Neural progenitor cell (in vitro differentiated cells): ENCODE results near the gene GNG5. TPM values are rescaled to one million over a fixed set of nuclear protein-coding genes. Genes with fewer than 3 reads are reported as not detected.
"Not testable (repeated sequence)": the region's sequence is repeated elsewhere in the genome, so short reads cannot be mapped to it uniquely, and the experiment has no call there.

Experiments
- DNase-seq: peaks from one replicate; pipeline ENCODE4 v3.0.0-alpha.2; 2016; ENCODE audit warnings: low spot score
- H2AFZ ChIP-seq: fragments of 200-600 bp; sonication (generic); replicated peaks from 2 replicates; pipeline ENCODE4 v1.6.1; 2016; ENCODE audit warnings: antibody characterized with exemption
- H3F3A ChIP-seq: fragments of 200-600 bp; sonication (generic); 2 replicates; pipeline ENCODE4 v1.6.1; 2016; ENCODE audit warnings: antibody characterized with exemption, low read depth
- H3K27ac ChIP-seq: fragments of 200-600 bp; sonication (generic); 2 replicates; pipeline ENCODE4 v1.5.1; 2016; ENCODE audit warnings: mild to moderate bottlenecking
- H3K27me3 ChIP-seq: fragments of 200-600 bp; sonication (generic); 2 replicates; pipeline ENCODE4 v1.6.1; 2016; ENCODE audit warnings: mild to moderate bottlenecking, moderate library complexity
- H3K36me3 ChIP-seq: fragments of 200-600 bp; sonication (generic); 2 replicates; pipeline ENCODE4 v1.5.1; 2016
- H3K4me1 ChIP-seq: fragments of 200-600 bp; sonication (generic); 2 replicates; pipeline ENCODE4 v1.6.1; 2016; ENCODE audit warnings: mixed run types
- H3K4me2 ChIP-seq: fragments of 200-600 bp; sonication (generic); 2 replicates; pipeline ENCODE4 v1.6.1; 2016
- H3K4me3 ChIP-seq: fragments of 200-600 bp; sonication (generic); 2 replicates; pipeline ENCODE4 v1.5.1; 2016
- H3K79me2 ChIP-seq: fragments of 200-600 bp; sonication (generic); 2 replicates; pipeline ENCODE4 v1.6.1; 2016; ENCODE audit warnings: low read depth
- H3K9ac ChIP-seq: fragments of 200-600 bp; sonication (generic); 2 replicates; pipeline ENCODE4 v1.6.1; 2016
- H3K9me3 ChIP-seq: fragments of 200-600 bp; sonication (generic); 2 replicates; pipeline ENCODE4 v1.5.1; 2016; ENCODE audit warnings: low read depth
- H4K20me1 ChIP-seq: fragments of 200-600 bp; sonication (generic); 2 replicates; pipeline ENCODE4 v1.6.1; 2016; ENCODE audit warnings: low read depth
- H3K27ac Mint-ChIP-seq: 3 replicates; pipeline ENCODE4 v1.8.0; 2021; ENCODE audit warnings: mixed read lengths
- H3K27me3 Mint-ChIP-seq: 2 replicates; pipeline ENCODE4 v1.8.0; 2022; ENCODE audit warnings: low read depth, mild to moderate bottlenecking, inconsistent platforms, moderate library complexity, mixed read lengths; ENCODE audit not compliant: insufficient read depth
- H3K36me3 Mint-ChIP-seq: 3 replicates; pipeline ENCODE4 v1.8.0; 2021; ENCODE audit warnings: mixed read lengths
- H3K4me1 Mint-ChIP-seq: 3 replicates; pipeline ENCODE4 v1.8.0; 2021; ENCODE audit warnings: mixed read lengths
- H3K4me3 Mint-ChIP-seq: 3 replicates; pipeline ENCODE4 v1.8.0; 2021; ENCODE audit warnings: mild to moderate bottlenecking, moderate library complexity, mixed read lengths
- H3K9me3 Mint-ChIP-seq: 3 replicates; pipeline ENCODE4 v1.8.0; 2020; ENCODE audit warnings: mixed read lengths
- EZH2 ChIP-seq: fragments of 200-600 bp; sonication (generic); IDR thresholded peaks from 2 replicates; pipeline ENCODE4 v1.6.1; 2017; ENCODE audit warnings: antibody characterized with exemption, mild to moderate bottlenecking, moderate library complexity
- EZH2phosphoT487 ChIP-seq: fragments of 200-600 bp; sonication (generic); IDR thresholded peaks from 2 replicates; pipeline ENCODE4 v1.6.1; 2017; ENCODE audit warnings: antibody characterized with exemption
- total RNA-seq: library from RNA; depleted of rRNA; stranded (reverse); fragments of >200 nt; gene quantifications from 2 replicates; pipeline ENCODE4 v1.2.3, GENCODE V29; 2015; ENCODE audit warnings: low replicate concordance
- TF ChIP-seq, protein P1 (sequence below): fragments of 200-600 bp; sonication (generic); IDR thresholded peaks from 2 replicates; pipeline ENCODE4 v1.5.1; 2017; ENCODE audit warnings: antibody characterized with exemption, mild to moderate bottlenecking

Gene GNG5
- total RNA-seq, 1 donor from 2014 or later = 95.0 TPM

DNA sequence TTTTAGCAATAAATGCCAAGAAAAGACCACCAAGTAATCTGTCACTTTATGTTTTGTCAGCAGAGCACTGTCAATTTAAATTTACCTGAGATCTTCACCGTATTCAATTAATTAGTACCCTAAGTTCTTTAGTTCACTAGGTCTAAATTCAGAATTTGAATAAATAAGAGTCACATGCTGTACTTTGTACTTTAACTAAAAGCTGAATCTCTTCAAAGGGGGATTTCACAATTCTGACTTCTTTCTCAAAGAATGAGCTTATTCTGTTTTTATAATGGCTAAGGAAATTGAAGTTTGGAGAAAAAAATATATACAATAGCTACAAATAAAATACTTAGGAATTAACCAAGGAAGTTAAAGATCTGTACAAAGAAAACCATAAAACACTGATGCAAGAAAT lies 2.1 kb upstream of the GNG5 start:
- H3K36me3 Mint-ChIP-seq = peaks cover 19% of the 10 kb centered on the region
- no peak overlapping the region for H3K4me3 ChIP-seq
- H3K27me3 ChIP-seq = no peaks in the 10 kb centered on the region
- H3K27ac Mint-ChIP-seq = no peak overlapping the region
- peaks cover 30% of the 10 kb centered on the region for H3K9me3 Mint-ChIP-seq
- no peak overlapping the region for H2AFZ ChIP-seq
- peaks cover 23% of the 10 kb centered on the region for H3K4me1 ChIP-seq
- H3K9ac ChIP-seq = no peak overlapping the region
- peaks cover 35% of the 10 kb centered on the region for H3K79me2 ChIP-seq
- H3K4me3 Mint-ChIP-seq = peak overlapping the region; percentile 51
- no peak overlapping the region for H3K27ac ChIP-seq
- no peak for DNase-seq
- peaks cover 9% of the 10 kb centered on the region for H3K9me3 ChIP-seq
- TF ChIP-seq EZH2 (no peak), EZH2phosphoT487 (no peak)
- TF ChIP-seq, protein P1, sequence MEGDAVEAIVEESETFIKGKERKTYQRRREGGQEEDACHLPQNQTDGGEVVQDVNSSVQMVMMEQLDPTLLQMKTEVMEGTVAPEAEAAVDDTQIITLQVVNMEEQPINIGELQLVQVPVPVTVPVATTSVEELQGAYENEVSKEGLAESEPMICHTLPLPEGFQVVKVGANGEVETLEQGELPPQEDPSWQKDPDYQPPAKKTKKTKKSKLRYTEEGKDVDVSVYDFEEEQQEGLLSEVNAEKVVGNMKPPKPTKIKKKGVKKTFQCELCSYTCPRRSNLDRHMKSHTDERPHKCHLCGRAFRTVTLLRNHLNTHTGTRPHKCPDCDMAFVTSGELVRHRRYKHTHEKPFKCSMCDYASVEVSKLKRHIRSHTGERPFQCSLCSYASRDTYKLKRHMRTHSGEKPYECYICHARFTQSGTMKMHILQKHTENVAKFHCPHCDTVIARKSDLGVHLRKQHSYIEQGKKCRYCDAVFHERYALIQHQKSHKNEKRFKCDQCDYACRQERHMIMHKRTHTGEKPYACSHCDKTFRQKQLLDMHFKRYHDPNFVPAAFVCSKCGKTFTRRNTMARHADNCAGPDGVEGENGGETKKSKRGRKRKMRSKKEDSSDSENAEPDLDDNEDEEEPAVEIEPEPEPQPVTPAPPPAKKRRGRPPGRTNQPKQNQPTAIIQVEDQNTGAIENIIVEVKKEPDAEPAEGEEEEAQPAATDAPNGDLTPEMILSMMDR = no peak
- H3K36me3 ChIP-seq = peaks cover 4% of the 10 kb centered on the region
- peaks cover 15% of the 10 kb centered on the region for H3K4me1 Mint-ChIP-seq
- H3F3A ChIP-seq = peaks cover 16% of the 10 kb centered on the region
- no peak overlapping the region for H3K4me2 ChIP-seq
- H3K27me3 Mint-ChIP-seq = peaks cover 6% of the 10 kb centered on the region
- peaks cover 21% of the 10 kb centered on the region for H4K20me1 ChIP-seq

DNA sequence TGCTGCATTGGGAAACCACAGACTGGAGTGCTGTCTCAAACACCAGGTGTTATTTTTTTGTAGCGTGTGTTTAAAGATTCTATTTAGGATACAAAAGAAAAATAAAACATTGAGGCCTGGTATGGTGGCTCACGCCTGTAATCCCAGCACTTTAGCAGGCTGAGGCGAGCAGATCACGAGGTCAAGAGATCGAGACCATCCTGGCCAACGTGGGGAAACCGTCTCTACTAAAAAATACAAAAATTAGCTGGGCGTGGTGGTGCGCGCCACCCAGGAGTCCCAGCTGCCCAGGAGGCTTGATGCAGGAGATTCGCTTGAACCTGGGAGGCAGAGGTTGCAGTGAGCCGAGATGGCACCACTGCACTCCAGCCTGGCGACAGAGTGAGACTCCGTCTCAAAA lies 1.5 kb upstream of the GNG5 start:
- Mint-ChIP-seq H3K36me3 (peaks cover 19% of the 10 kb centered on the region), H3K9me3 (peaks cover 30% of the 10 kb centered on the region), H3K4me1 (peaks cover 21% of the 10 kb centered on the region), H3K4me3 (peak overlapping the region; percentile 38)
- not testable (repeated sequence) for H2AFZ ChIP-seq, H3K36me3 ChIP-seq, DNase-seq, H3K27me3 Mint-ChIP-seq, H3K9me3 ChIP-seq, H3K27me3 ChIP-seq, H3K9ac ChIP-seq, H3K27ac ChIP-seq, H3K27ac Mint-ChIP-seq
- H4K20me1 ChIP-seq = peaks cover 27% of the 10 kb centered on the region
- H3K4me1 ChIP-seq = peaks cover 23% of the 10 kb centered on the region
- H3K4me3 ChIP-seq = peak overlapping the region; percentile 93
- H3K4me2 ChIP-seq = peak overlapping the region; percentile 97
- H3F3A ChIP-seq = peaks cover 16% of the 10 kb centered on the region
- peaks cover 41% of the 10 kb centered on the region for H3K79me2 ChIP-seq

DNA sequence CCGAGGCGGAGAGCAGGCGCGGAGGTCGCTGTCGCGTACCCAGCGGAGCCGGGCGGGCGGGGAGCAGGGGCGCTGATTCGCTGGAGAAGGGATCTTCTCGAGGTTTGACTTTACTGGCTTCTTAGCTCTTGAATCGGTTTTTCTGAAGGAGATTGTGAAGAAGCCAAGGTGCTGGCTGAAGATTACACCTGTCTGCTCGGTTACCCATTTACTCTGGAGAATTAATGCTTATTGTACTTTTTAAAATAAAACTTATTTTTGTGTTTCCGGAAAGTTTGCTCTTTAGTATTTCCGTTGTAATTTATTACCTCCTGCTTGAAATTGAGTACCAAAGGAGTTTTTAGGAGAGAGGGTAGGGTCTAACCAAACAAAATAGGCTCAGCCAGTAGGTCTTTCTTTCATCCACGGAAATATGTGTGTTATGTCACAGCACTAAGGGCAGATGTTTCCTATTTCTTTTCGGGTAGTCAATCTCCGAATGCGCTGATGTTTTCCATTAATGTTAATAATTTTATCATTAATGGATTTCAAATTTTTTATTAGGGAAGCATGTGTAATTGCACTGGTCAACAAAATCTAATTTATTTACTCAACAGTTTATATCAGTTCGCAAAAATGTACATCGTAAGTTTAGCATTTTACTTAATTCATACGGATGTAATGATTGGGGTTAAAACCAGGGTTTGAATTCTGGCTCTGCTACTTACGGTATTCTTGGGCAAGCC lies 510 bp upstream of the GNG5 start:
- peak overlapping the region; percentile 90 for H2AFZ ChIP-seq
- peaks cover 19% of the 10 kb centered on the region for H3K36me3 Mint-ChIP-seq
- no peak for TF ChIP-seq EZH2
- TF ChIP-seq, protein P1 = no peak
- TF ChIP-seq EZH2phosphoT487 = no peak
- H3K79me2 ChIP-seq = peaks cover 51% of the 10 kb centered on the region
- peaks cover 23% of the 10 kb centered on the region for H3K4me1 ChIP-seq
- peaks cover 4% of the 10 kb centered on the region for H3K36me3 ChIP-seq
- peak overlapping the region; percentile 93 for H3K27ac Mint-ChIP-seq
- H3K27me3 ChIP-seq = no peaks in the 10 kb centered on the region
- peaks cover 6% of the 10 kb centered on the region for H3K27me3 Mint-ChIP-seq
- peaks cover 9% of the 10 kb centered on the region for H3K9me3 ChIP-seq
- peak overlapping the region; percentile 1 for H3K9ac ChIP-seq
- peaks cover 36% of the 10 kb centered on the region for H4K20me1 ChIP-seq
- H3K27ac ChIP-seq = peak overlapping the region; percentile 92
- peak overlapping the region; percentile 97 for H3K4me2 ChIP-seq
- peaks cover 21% of the 10 kb centered on the region for H3K4me1 Mint-ChIP-seq
- no peak for DNase-seq
- peak overlapping the region; percentile 99 for H3K4me3 Mint-ChIP-seq
- peaks cover 16% of the 10 kb centered on the region for H3F3A ChIP-seq
- peaks cover 30% of the 10 kb centered on the region for H3K9me3 Mint-ChIP-seq
- H3K4me3 ChIP-seq = peak overlapping the region; percentile 93

DNA sequence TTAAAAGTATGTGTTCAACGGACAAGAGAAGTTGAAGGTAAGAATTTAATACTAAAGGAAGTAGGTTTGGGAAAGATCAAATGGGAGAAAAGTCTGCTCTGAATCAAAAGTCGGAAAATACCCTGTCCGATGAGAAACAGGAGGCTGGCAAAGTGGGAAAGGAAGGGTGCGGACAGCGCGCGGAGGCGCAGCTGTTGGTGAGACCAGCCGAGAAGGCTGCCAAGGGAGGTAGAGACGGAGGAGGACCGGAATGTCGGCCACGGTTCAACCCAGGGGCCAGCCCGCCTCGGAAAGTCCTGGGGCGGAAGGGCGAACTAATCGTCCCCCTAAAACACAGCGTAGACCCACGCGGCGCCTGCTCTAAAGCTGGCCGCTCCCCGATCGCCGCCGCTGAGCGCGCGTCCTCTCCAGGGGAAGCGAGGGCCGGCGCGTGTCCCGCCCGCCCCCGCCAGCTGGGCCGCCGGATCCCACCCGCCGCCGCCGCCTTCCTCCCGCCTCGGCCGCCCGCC lies 834 bp downstream of the GNG5 start:
- Histone ChIP-seq H3K9ac (peak overlapping the region; percentile 79), H3K4me3 (peak overlapping the region; percentile 93), H3K4me1 (peaks cover 23% of the 10 kb centered on the region), H3F3A (peaks cover 23% of the 10 kb centered on the region), H3K9me3 (peaks cover 9% of the 10 kb centered on the region), H3K79me2 (peaks cover 64% of the 10 kb centered on the region), H3K27ac (peak overlapping the region; percentile 92), H3K27me3 (no peaks in the 10 kb centered on the region), H4K20me1 (peaks cover 50% of the 10 kb centered on the region), H3K36me3 (peaks cover 4% of the 10 kb centered on the region), H2AFZ (peak overlapping the region; percentile 90), H3K4me2 (peak overlapping the region; percentile 97)
- Mint-ChIP-seq H3K4me3 (peak overlapping the region; percentile 99), H3K27me3 (peaks cover 6% of the 10 kb centered on the region), H3K27ac (peak overlapping the region; percentile 98), H3K4me1 (peaks cover 26% of the 10 kb centered on the region), H3K36me3 (peaks cover 19% of the 10 kb centered on the region), H3K9me3 (peaks cover 26% of the 10 kb centered on the region)
- TF ChIP-seq EZH2 (no peak), EZH2phosphoT487 (no peak)
- TF ChIP-seq, protein P1 = no peak
- peak; percentile 88 for DNase-seq
